ENCODE measurements around the gene ETS1. TPM values are rescaled to one million over a fixed set of nuclear protein-coding genes. Genes with fewer than 3 reads are reported as not detected.

The ETS1 gene
- total RNA-seq, 2 experiments from 2014 or later, result 203 to 466 TPM

GRCh38 chr11:128573638-128574037, 13.7 kb downstream of the ETS1 start:
- TF ChIP-seq EZH2phosphoT487 (IDR thresholded peaks at IDR 0.05; ENCODE audit: borderline replicate concordance, low read depth, low read length) (no peak), CTCF (conservative IDR thresholded peaks at IDR 0.05; ENCODE audit: low read length) (no peak)
- POLR2A ChIA-PET, result interaction anchor here (0.6 to 1.8 kb wide), 10 partner anchors 13 to 256 kb away, joined by 3 to 8 read pairs (median 5); partner anchors contain the start of gene ETS1
- Histone ChIP-seq H3K27ac (ENCODE audit: low read depth, low read length, poor library complexity, severe bottlenecking) (no peak overlapping the region), H3K79me2 (ENCODE audit: insufficient read depth, low read depth, low read length) (no peaks in the 10 kb centered on the region), H3K4me1 (ENCODE audit: insufficient read depth, low read length, poor library complexity, severe bottlenecking) (peaks cover 46% of the 10 kb centered on the region), H3K4me2 (ENCODE audit: low read length) (no peak overlapping the region), H2AFZ (ENCODE audit: low read length) (no peak overlapping the region), H3K4me3 (ENCODE audit: low read depth, low read length, poor library complexity, severe bottlenecking) (no peak overlapping the region), H3K9me2 (ENCODE audit: insufficient read depth, low read length) (no peaks in the 10 kb centered on the region), H4K20me1 (ENCODE audit: insufficient read depth, low read length) (no peaks in the 10 kb centered on the region), H3K9me3 (ENCODE audit: low read length) (no peaks in the 10 kb centered on the region), H3K36me3 (ENCODE audit: insufficient read depth, low read length) (no peaks in the 10 kb centered on the region)
- DNase-seq (ENCODE audit: low spot score), result no peak
- no TSS peak for BruUV-seq (replicated peaks)
- CTCF ChIA-PET (ENCODE audit: unreplicated experiment), result no interaction called here
- intact Hi-C loops (cut with micrococcal nuclease; ENCODE audit: unreplicated experiment), result no loop called here

- no peaks in the 10 kb centered on the region for H4K20me1 ChIP-seq (ENCODE audit: insufficient read depth, low read length)
- TF ChIP-seq CTCF (conservative IDR thresholded peaks at IDR 0.05; ENCODE audit: low read length) (no peak), EZH2phosphoT487 (IDR thresholded peaks at IDR 0.05; ENCODE audit: borderline replicate concordance, low read depth, low read length) (no peak)
- no peaks in the 10 kb centered on the region for H3K9me3 ChIP-seq (ENCODE audit: low read length)
- BruUV-seq (replicated peaks), result no TSS peak
- H3K9me2 ChIP-seq (ENCODE audit: insufficient read depth, low read length), result no peaks in the 10 kb centered on the region
- H3K4me3 ChIP-seq (ENCODE audit: low read depth, low read length, poor library complexity, severe bottlenecking), result no peak overlapping the region
- no peak overlapping the region for H3K4me2 ChIP-seq (ENCODE audit: low read length)
- 0 out of 2 replicates have a peak overlapping the region, but pooled peaks have one; percentile 7 for H2AFZ ChIP-seq (ENCODE audit: low read length)
- intact Hi-C loops (cut with micrococcal nuclease; ENCODE audit: unreplicated experiment), result no loop called here
- DNase-seq (ENCODE audit: low spot score), result no peak
- no peaks in the 10 kb centered on the region for H3K79me2 ChIP-seq (ENCODE audit: insufficient read depth, low read depth, low read length)
- ChIA-PET CTCF (ENCODE audit: unreplicated experiment) (no interaction called here), POLR2A (interaction anchor here (0.6 to 1.8 kb wide), 5 partner anchors 14 to 161 kb away, joined by 3 to 6 read pairs (median 3); partner anchors contain the start of gene ETS1)
- H3K36me3 ChIP-seq (ENCODE audit: insufficient read depth, low read length), result no peaks in the 10 kb centered on the region
- no peak overlapping the region for H3K27ac ChIP-seq (ENCODE audit: low read depth, low read length, poor library complexity, severe bottlenecking)
- peaks cover 52% of the 10 kb centered on the region for H3K4me1 ChIP-seq (ENCODE audit: insufficient read depth, low read length, poor library complexity, severe bottlenecking)
These were observed 14.4 kb downstream of the ETS1 start for GRCh38 chr11:128572965-128573364.

GRCh38 chr11:128570632-128571031, 16.7 kb downstream of the ETS1 start:
- no peaks in the 10 kb centered on the region for H4K20me1 ChIP-seq (ENCODE audit: insufficient read depth, low read length)
- TF ChIP-seq EZH2phosphoT487 (IDR thresholded peaks at IDR 0.05; ENCODE audit: borderline replicate concordance, low read depth, low read length) (no peak), CTCF (conservative IDR thresholded peaks at IDR 0.05; ENCODE audit: low read length) (no peak)
- intact Hi-C loops (cut with micrococcal nuclease; ENCODE audit: unreplicated experiment), result no loop called here
- H3K4me2 ChIP-seq (ENCODE audit: low read length), result peak overlapping the region; percentile 12; the same call in 1 of the 2 replicates
- ChIA-PET POLR2A (interaction anchor here (0.6 to 1.4 kb wide), 7 partner anchors 10 to 129 kb away, joined by 3 to 4 read pairs (median 4); no protein-coding TSS in a partner anchor), CTCF (ENCODE audit: unreplicated experiment) (no interaction called here)
- H3K9me2 ChIP-seq (ENCODE audit: insufficient read depth, low read length), result no peaks in the 10 kb centered on the region
- BruUV-seq (replicated peaks), result no TSS peak
- H3K4me3 ChIP-seq (ENCODE audit: low read depth, low read length, poor library complexity, severe bottlenecking), result no peak overlapping the region
- no peaks in the 10 kb centered on the region for H3K36me3 ChIP-seq (ENCODE audit: insufficient read depth, low read length)
- peaks cover 46% of the 10 kb centered on the region for H3K4me1 ChIP-seq (ENCODE audit: insufficient read depth, low read length, poor library complexity, severe bottlenecking)
- H3K27ac ChIP-seq (ENCODE audit: low read depth, low read length, poor library complexity, severe bottlenecking), result no peak overlapping the region
- H2AFZ ChIP-seq (ENCODE audit: low read length), result peak overlapping the region; percentile 65; the same call in 1 of the 2 replicates
- no peaks in the 10 kb centered on the region for H3K79me2 ChIP-seq (ENCODE audit: insufficient read depth, low read depth, low read length)
- no peak for DNase-seq (ENCODE audit: low spot score)
- H3K9me3 ChIP-seq (ENCODE audit: low read length), result no peaks in the 10 kb centered on the region
